ENCODE data around the gene AKAIN1. TPM values are rescaled to one million over a fixed set of nuclear protein-coding genes. Genes with fewer than 3 reads are reported as not detected.

Gene AKAIN1
- total and polyA plus RNA-seq, 10 of the 15 experiments (the other 5 are each of a cell fraction or from before 2014, with no cell fraction given): not detected

GRCh38 chr18:5137261-5137660 is 59.8 kb downstream of the AKAIN1 start (continued):
- TF ChIP-seq, protein P1, sequence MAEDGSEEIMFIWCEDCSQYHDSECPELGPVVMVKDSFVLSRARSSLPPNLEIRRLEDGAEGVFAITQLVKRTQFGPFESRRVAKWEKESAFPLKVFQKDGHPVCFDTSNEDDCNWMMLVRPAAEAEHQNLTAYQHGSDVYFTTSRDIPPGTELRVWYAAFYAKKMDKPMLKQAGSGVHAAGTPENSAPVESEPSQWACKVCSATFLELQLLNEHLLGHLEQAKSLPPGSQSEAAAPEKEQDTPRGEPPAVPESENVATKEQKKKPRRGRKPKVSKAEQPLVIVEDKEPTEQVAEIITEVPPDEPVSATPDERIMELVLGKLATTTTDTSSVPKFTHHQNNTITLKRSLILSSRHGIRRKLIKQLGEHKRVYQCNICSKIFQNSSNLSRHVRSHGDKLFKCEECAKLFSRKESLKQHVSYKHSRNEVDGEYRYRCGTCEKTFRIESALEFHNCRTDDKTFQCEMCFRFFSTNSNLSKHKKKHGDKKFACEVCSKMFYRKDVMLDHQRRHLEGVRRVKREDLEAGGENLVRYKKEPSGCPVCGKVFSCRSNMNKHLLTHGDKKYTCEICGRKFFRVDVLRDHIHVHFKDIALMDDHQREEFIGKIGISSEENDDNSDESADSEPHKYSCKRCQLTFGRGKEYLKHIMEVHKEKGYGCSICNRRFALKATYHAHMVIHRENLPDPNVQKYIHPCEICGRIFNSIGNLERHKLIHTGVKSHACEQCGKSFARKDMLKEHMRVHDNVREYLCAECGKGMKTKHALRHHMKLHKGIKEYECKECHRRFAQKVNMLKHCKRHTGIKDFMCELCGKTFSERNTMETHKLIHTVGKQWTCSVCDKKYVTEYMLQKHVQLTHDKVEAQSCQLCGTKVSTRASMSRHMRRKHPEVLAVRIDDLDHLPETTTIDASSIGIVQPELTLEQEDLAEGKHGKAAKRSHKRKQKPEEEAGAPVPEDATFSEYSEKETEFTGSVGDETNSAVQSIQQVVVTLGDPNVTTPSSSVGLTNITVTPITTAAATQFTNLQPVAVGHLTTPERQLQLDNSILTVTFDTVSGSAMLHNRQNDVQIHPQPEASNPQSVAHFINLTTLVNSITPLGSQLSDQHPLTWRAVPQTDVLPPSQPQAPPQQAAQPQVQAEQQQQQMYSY (CRISPR knock-in tag; IDR thresholded peaks at IDR 0.05): no peak
- TF ChIP-seq, protein P2, sequence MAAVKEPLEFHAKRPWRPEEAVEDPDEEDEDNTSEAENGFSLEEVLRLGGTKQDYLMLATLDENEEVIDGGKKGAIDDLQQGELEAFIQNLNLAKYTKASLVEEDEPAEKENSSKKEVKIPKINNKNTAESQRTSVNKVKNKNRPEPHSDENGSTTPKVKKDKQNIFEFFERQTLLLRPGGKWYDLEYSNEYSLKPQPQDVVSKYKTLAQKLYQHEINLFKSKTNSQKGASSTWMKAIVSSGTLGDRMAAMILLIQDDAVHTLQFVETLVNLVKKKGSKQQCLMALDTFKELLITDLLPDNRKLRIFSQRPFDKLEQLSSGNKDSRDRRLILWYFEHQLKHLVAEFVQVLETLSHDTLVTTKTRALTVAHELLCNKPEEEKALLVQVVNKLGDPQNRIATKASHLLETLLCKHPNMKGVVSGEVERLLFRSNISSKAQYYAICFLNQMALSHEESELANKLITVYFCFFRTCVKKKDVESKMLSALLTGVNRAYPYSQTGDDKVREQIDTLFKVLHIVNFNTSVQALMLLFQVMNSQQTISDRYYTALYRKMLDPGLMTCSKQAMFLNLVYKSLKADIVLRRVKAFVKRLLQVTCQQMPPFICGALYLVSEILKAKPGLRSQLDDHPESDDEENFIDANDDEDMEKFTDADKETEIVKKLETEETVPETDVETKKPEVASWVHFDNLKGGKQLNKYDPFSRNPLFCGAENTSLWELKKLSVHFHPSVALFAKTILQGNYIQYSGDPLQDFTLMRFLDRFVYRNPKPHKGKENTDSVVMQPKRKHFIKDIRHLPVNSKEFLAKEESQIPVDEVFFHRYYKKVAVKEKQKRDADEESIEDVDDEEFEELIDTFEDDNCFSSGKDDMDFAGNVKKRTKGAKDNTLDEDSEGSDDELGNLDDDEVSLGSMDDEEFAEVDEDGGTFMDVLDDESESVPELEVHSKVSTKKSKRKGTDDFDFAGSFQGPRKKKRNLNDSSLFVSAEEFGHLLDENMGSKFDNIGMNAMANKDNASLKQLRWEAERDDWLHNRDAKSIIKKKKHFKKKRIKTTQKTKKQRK (IDR thresholded peaks at IDR 0.05; ENCODE audit: low read depth, low read length): no peak
- TF ChIP-seq IKZF1 (conservative IDR thresholded peaks at IDR 0.05) (no peak), ZBTB40 (IDR thresholded peaks at IDR 0.05; ENCODE audit: borderline replicate concordance) (no peak)

All from GM12878 (cell line).